Hematopoietic multipotent progenitor cell treated with erythropoietin and hydrocortisone succinate and interleukin-3 and kit ligand, for 17 days (in vitro differentiated cells): Measurements from ENCODE around the gene ACTR1B.
"Not testable (repeated sequence)": the region's sequence is repeated elsewhere in the genome, so short reads cannot be mapped to it uniquely, and the experiment has no call there.

ENCODE experiments used
- DNase-seq: peaks from one replicate; pipeline ENCODE4 v3.0.0-alpha.2; 2015; ENCODE audit warnings: low spot score

Gene ACTR1B

DNA sequence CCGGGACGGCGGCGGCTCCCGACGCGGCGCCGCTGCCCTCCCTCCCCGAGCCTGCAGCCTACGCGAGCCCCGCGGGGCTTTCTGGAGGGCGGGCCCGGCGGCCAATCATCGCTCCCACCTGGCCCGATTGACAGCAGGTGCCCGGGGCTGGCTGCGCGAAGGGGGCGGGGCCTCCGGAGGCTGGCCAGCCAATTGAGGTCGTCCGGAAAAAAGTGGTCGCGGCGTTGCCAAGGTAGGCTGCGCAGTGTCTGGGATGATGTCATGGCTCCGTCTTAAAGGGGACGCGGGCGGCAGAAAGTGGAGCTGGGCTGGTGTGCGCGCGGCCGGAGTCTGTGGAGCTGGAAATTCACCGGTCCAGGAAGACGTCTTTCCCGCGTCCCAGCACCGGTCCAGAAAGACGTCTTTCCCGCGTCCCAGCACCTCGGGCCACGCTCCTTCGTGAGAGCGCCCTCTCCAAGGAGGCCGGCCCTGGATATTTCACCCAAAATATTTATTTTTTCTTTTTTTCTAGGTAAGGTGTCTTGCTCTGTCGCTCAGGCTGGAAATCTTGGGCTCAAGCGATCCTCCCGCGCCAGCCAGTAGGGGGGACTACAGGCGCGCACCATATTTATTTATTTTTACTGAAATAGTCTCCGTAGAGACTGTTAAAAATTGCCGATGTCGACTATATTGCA lies at the start of gene ACTR1B:
Gene ACTR1B (minus strand): TSS at position 83 of the 674 bp plus-strand sequence. CDS start 154 bp downstream, outside the sequence.
- DNase-seq: peak; percentile 95

DNA sequence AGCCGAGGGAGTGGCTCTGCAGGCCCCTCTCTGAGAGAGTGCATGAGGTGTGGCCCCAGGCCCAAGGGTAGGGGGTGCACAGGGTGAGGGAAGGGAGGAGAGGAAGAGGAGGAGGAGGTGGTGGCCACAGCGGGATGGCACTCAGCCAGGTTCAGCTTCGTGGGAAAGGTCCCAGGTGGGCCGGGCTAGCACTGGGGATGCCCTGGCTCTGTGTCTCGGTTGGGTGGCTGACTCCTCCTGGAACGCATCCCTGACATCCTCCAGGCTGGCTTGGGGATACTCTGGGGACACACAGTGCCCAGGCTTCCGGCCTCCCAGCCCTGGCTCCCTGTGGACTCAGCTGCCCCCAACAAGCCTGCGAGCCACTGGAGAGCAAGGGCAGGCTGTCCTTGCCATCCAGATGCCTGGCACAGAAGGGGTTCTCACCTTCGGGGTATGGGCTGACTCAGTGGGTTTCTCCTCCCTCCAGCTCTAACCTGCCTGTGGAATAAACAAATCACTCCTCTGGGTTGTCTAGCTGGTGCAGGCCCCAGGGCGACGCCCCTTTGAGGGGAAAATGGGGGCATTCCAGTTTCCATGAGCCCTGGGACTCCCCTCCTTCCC lies 49.0 kb upstream of the ACTR1B start:
- no peak for DNase-seq

DNA sequence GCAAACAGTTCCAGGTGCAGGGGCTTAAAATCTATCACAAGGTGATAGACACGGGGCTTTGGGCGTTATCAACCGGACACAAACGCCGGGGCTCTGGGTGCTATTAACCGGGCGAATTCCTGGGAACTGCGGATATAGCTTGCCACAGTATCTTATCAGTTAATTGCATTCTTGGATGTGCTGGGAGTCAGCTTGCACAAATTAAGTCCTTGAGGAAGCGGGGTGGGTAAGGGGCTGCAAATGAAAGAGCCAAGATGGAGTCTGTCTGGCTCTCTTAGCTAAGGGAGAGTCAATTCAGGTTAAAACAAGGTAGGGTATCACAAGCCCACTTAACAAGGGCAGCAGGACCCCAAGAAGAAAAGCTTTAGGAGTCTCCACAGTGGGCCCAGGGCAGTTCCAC lies 48.3 kb upstream of the ACTR1B start:
- not testable (repeated sequence) for DNase-seq

DNA sequence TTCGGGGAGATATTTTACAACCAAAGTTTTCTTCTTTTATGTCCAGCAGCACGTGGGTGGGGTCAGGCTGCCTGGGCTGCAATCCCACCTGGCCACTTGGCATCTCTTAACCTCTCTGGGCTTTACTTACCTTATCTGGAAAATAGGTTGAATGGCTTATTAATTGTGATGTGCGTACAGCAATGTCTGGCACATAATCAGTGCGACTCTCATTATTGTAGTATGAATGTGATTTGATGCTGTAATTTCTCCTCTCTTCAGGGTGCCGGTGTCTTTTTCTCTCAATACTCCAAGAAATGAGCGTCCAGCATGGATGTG lies 47.5 kb upstream of the ACTR1B start:
- no peak for DNase-seq

DNA sequence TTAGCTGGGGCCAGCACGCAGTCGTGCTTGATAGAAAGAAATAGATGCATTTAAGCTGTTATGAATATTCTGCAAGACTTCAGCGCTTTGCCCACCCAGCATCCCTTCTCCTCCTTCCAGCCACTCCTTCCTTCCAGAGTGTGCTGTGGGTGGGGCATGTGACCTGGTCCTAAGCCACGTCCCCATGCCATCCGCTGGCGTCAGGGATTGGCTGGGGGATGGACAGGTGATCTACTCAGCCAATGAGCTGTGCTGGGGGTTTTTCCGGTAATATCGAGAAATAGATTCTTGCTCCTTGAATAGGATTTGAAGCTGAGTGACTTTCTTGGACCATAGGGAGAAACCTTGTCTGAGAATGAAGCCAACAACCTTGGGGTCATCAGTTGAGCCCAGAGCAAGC lies 44.8 kb upstream of the ACTR1B start:
- no peak for DNase-seq

DNA sequence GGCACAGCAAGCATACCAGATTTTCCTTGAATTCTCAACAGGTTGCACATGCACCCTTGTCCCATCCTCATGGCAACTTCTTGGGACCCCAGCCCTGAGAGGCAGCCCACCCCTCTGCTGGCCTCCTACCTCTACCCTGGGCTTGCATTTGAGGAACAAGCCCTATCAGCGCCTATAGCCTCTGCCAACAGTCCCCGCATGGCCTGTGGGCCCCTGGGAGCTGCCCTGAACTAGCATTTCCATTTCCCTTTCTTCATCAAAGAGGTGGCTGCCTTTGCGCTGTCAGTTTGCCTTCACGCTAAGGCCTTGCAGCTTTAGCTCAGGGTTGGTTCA lies 44.2 kb upstream of the ACTR1B start:
- DNase-seq: no peak

DNA sequence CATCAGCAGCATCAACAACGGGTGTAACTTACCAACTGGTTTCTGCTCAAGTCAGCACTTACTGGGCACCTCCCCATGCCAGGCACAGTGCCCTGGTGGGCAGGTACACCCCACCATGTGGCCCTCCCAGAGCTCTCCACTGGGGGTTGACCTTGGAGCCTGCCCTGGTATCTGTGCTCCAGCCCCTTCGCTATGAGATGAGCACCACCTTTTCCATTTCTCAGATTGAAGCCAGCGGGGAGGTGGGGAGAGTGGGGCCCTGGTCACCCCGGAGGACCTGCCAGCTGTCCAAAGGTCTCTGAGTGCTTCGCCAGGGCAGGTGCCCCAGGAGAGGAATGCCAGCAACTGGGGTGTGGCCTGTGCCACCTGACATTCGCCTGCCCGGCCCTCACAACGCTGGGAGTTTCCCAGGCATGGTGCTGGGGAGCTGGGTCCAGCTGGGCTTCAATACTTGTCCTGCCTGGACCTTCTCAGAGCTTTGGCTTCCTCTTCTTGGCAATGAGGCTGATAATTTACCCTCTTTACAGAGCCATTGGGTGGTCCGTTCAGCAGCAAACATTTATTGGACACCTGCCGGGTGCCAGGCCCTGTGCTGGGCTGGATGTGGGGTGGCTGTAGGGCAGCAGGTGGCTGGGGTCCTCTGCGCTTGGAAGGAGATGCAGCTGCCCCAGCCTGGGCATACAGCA lies 43.7 kb upstream of the ACTR1B start:
- DNase-seq: no peak

DNA sequence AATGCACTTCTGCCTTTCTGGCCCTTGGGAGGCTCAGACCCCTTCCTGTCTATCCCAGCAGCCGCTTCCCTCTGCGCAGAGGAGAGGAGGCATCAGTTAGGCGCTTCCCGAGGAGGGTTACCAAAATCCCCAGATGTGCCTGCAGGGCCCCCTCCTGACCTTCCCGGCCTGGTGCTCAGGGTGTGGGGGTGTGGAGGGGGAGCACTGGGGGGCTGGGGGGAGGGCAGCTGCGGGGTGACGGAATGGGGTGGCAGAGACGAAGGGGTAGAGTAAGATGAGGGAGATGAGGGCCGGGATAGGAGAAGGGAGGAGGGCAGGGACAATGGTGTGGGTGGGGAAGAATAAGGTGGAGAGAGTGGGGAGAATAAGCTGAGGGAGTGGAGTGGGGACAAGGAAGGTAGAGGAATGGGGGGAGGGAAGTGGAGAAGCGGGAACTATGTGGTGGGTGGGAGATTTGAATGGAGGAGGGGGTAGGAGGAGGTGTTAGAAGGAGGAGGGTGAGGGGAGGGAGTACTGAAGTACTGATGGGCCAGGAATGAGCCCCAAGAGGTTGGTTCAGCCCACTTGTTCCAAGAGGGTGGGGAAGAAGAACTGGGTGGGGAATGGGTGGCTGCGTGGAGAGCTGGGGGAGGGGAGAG lies 43.0 kb upstream of the ACTR1B start:
- no peak for DNase-seq

DNA sequence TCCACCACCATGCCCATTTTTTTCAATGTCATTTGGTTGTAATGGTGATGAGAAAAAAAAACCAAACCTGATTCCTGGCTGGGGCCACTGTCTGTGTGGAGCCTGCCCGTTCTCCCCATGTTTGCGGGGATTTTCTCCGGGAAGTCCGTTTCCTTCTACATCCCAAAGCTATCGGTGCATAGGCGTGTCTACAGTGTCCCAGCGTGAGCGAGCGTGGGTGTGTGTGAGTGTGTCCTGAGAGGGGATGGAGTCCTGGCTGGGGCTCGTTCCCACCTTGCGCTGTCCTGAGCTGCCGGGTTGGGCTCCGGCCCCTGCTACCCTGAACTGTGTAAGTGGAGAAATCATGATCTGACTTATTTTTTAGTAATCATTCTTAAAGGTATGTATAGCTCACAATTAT lies 42.3 kb upstream of the ACTR1B start:
- DNase-seq: no peak

DNA sequence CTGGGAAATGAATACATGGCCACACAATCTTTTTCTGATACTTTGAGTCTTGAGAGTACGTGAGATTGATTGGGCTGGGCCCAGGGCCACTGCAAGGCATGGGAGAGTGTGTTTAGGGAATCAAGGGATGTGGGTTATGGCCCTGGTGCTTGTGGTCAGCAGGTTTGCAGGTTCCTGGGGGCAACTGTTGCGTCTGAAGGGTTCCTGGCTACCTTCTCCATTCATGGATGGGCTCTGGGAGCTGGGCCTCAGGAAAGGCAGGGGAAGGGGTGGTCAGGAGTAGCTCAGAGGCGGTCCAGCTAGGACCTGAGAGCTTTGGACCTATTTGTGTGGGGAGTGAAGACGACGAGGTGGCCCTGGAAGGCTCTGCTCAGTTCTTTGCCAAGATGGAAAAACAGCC lies 41.1 kb upstream of the ACTR1B start:
- no peak for DNase-seq

DNA sequence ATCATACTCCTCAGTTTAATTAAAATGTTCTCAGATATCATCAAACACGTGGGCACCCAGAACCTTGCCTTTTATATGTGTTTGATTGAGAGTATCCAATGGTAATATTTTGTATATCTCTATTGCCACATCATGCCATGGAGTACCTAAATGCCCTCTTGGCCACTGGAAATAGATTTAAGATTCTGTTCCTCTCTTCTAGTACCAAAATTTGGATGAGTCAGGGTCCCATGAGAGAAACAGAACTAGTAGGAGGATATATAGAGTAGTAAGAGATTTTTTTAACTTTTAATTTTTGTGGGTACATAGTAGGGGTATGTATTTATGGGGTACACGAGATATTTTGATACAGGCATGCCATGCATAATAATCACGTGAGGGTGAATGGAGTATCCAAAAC lies 39.9 kb upstream of the ACTR1B start:
- DNase-seq: no peak

DNA sequence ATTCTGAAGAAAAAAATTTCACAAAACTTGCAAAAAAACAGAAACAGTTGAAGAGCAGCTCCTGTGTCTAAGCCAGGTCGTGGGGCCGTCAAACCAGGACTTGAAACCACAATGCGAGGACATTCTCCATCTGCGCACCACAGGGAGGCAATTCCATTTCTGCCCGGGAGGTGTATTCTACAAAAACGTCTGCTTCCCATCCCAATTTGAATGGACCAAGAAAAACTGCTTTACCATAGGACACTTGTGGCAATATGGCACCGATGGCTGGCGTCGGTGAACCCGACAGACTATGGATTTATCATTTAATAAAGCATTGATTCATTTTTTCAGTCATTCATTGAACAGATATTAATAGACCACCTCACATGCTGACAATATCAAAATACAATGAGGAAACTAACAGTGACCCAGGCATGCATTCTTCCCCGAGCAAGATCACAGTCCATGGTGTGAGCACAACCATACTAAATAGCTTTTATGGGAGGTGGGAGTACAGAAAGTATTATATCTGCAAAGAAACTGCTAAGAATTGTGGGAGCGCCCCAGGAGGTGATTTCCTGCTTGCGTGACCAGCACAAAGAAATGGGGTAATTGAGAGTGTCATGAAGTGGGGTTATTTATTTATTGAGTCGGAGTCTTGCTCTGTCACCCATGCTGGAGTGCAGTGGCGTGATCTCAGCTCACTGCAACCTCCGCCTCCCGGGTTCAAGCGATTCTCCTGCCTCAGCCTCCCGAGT lies 39.1 kb upstream of the ACTR1B start:
- DNase-seq: no peak

DNA sequence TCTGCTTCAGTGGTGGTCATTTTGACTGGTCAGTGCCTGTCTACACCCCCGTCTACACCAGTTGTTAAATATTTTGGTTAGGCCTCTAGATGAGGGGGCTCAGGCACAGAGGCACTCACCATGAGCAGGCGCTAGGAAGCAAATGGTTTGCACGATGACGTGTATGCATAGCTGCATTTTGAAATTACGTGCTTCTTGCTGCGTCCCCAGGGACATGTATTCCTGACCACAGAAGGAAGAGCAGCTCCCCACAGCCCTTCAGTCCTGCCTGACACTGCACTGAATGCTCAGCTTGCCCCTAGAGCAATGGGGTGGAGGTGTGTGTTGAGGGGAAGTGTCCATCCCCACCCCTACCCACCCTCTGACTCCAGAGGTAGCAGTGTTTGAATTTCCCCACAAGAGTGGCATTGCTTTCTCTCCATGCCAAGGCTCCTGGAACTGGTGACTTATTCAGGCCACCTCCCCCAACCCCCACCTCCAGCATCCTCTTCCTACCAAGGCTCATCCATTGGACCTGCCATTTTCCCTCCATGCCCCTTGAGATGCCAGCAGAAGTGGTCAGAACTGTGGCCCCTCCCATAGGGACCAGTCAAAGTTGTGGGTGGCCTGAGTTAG lies 38.1 kb upstream of the ACTR1B start:
- DNase-seq: no peak

DNA sequence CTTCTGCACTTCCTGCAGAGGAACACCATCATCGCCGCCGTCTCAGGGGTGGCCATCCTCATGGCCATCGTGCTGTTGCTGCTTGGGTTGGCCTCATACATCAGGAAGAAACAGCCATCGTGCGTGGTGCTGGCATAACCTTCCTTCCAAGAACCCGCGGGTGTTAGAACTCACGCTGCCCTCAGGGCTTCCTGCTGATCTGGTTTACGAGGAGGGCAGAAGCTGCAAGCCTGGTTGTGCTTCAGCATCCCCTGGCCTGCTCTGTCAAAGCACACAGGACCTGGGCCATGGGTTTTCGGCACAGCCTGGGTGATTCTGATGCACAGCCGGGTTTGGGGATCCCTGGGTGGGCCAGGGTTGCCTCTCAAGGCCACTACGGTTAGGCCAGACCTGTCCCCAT lies 37.3 kb upstream of the ACTR1B start:
- DNase-seq: no peak

DNA sequence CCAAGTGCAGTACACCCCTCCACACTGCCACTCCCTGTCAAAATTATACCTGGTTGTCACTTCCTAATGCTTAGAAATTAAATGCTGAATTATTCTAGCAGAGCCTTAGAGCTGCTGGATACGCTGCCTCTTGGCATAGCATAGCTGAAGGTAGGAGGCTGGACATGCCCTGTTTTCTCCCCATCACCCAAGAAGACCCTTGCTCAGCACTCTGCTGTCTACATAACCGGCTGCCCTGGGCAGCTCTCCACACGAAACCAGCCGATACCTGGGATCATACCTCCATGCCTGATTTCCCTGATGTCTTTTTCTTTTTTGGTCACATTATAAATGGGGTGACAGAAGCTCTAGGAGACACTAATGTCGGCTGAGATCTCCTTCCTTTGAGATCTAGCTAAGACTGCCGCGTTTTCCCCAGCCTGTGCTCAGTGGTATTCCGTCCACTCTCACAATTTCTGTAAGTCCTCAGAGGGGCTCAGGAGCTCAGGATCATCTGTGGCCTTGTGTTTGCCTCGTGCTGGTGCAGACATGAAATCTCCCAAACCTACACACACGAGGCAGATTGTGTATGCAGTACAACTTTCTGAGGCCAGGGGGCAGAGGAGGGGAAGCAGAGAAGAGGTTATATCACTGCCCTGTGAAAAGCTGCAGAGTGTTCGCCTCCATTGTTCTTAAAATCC lies 36.1 kb upstream of the ACTR1B start:
- no peak for DNase-seq

DNA sequence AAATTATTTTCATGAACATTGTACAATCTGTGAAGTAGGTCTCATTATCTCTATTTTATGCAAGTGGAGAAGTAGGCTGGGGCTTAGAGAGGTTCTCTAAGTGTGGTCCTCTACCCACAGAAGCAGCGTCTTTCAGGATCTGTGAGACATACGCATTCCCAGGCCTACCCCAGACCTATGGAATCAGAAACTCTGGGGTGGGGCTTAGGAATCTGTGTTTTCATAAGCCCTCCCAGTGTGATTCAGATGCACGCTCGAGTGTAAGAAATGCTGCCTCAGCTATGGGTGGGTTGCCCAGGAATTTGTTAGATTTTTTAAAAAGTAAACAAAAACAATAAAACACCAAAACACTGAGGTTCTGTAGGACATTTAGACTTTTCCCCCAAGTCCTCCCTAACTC lies 34.7 kb upstream of the ACTR1B start:
- DNase-seq: no peak

DNA sequence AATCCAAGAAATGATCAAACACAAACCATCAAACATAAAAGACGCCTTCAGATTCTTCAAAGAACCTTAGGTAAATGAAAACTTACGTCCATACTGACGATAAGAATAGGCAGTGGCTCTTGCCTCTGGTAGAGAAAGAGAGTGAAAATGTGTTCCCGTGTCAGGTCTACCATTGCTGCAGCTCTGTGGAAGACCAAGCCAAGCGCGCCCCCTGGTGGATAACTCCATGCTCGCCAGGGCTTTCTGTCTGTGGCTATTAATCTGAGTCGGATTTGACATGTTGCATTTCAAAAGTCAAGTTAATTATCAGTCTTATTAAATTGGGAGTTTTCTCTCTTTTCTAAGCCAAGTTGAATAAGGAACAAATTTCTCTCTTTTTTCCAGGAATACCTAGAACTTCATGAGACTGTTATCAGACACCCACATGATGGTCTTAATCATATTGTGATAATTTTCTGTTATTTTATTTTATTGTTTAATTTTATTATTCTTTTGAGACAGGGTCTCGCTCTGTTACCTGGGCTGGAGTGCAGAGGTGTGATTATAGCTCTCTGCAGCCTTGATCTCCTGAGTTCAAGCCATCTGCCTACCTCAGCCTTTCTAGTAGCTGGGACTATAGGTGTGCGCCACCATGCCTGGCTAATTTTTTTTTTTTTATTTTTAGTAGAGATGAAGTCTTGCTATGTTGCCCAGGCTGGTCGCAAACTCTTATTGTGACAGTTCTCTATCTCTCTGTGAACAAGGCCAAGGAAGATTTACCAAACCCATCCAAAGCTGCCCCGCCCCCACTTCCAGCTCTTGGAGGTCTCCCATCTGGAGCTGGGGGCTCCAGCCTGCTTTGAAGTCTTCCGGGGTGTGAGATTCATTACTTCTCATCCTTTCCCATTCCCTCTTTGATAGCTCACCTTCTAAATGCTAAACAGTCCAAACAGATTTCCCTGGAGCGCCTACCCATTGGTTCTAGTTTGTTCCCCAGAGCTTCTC lies 33.7 kb upstream of the ACTR1B start:
- DNase-seq: peak; percentile 87

DNA sequence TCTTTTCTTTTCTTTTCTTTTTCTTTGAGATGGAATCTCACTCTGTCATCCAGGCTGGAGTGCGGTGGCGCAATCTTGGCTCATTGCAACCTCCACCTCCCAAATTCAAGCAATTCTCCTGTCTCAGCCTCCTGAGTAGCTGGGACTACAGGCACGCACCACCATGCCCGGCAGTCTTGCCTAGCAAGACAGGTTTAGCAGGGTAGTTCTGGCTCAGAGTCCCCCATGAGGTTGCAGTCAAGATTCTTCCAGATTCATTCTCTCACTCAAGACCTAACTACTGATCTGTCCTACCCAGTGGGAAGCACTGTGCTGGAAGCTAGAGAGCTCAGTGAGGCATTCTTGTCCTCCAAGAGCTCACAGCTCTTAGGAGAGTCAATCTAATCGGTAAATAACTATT lies 31.9 kb upstream of the ACTR1B start:
- DNase-seq: no peak

DNA sequence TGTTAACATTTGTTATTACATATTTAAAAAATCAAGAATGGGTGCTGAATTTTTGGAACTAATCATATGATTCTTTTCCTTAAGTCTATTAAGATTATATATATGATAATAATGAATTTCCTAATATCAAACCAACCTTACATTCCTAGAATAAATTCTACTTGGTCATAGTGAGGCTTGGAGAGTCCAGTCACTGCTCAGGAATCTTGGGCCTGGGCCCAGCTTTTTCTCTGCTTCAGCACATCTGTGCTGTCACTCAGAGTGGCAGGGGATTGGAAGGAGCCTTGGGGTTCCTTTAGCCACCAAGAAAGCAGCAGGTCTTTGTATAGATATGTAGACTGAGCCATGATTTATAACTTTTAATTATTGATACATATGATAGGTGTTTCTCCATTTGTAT lies 29.6 kb upstream of the ACTR1B start:
- no peak for DNase-seq

DNA sequence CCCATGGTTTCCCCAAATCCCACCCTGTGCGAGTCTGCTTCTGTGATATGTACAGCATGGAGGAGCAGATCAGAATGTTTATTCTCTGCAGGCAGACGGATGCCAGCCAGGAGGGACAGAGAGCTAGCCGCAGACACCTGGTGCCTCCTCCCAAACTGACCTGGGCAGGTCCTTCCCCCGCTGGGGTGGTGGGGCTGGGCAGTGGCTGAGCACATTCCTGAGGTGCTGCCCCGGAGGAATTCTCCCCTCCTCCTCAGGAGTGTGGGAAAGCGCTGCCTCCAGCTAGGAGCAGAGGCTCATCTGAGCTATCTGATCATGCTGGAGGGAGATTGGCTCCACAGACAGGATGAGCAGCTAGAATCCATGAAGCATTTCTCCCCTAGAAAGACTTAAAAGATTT lies 27.3 kb upstream of the ACTR1B start:
- DNase-seq: no peak
